GM06990 (cell line): ENCODE measurements around the gene RNF144A.
A peak's percentile ranks its signal among the peaks of the same experiment; 100 is the strongest.

Experiments
- DNase-seq: peaks from one replicate; pipeline ENCODE4 v3.0.0-alpha.2; 2011; ENCODE audit not compliant: insufficient read length; ENCODE audit errors: extremely low read depth
- H3K27me3 ChIP-seq: replicated peaks from 2 replicates; pipeline ENCODE4 v1.6.0; 2011; ENCODE audit warnings: low read length; ENCODE audit not compliant: control insufficient read depth, insufficient read depth
- H3K36me3 ChIP-seq: 2 replicates; pipeline ENCODE4 v1.5.1; 2011; ENCODE audit warnings: low read length; ENCODE audit not compliant: control insufficient read depth, insufficient read depth
- H3K4me3 ChIP-seq: replicated peaks from 2 replicates; pipeline ENCODE4 v1.5.1; 2011; ENCODE audit warnings: low read depth, mild to moderate bottlenecking, control low read depth, low read length
- TF ChIP-seq, protein P1 (sequence below): IDR thresholded peaks from 2 replicates; pipeline ENCODE4 v1.5.1; 2011; ENCODE audit warnings: low read length, control low read depth, mild to moderate bottlenecking, inconsistent platforms; ENCODE audit not compliant: insufficient read depth, poor library complexity, severe bottlenecking

RNF144A gene

DNA sequence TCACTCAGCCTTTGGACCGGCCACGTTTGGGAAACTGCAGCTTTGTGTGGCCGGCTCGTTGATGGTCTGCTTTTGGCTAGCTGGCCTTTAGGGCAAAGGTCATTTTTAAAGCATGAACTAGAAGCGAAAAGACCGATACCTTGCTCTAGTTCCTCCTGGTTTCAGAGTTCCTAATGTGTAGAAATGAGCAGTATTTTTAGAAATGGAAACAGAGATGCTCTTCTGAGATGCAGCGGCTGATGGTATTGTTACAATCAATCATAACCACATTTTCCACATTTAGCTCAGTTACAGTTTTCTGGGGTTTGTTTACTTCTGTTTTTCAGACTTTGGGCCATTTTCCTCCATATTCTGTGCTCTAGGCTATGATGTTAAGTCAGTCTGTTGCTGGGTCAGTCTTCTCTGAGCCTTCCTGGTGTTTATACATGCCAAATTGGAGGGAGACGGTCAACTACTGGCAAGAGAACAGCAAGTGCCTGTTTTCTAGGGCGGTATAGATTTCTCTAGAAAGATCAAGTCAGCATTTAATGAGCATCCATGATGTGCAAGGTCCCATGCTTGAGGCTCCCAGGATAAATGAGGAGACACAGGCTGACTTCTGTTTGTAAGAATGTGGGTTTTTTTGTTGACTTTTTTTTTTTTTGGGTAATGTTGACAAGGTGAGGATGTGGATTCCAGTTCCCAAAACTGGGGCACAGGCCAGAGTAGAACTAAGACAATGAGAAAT is 28.0 kb downstream of the RNF144A start:
- peak; percentile 33 for DNase-seq
- TF ChIP-seq, protein P1, sequence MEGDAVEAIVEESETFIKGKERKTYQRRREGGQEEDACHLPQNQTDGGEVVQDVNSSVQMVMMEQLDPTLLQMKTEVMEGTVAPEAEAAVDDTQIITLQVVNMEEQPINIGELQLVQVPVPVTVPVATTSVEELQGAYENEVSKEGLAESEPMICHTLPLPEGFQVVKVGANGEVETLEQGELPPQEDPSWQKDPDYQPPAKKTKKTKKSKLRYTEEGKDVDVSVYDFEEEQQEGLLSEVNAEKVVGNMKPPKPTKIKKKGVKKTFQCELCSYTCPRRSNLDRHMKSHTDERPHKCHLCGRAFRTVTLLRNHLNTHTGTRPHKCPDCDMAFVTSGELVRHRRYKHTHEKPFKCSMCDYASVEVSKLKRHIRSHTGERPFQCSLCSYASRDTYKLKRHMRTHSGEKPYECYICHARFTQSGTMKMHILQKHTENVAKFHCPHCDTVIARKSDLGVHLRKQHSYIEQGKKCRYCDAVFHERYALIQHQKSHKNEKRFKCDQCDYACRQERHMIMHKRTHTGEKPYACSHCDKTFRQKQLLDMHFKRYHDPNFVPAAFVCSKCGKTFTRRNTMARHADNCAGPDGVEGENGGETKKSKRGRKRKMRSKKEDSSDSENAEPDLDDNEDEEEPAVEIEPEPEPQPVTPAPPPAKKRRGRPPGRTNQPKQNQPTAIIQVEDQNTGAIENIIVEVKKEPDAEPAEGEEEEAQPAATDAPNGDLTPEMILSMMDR, result no peak
- Histone ChIP-seq H3K36me3 (no peaks in the 10 kb centered on the region), H3K27me3 (no peaks in the 10 kb centered on the region), H3K4me3 (no peak overlapping the region)

DNA sequence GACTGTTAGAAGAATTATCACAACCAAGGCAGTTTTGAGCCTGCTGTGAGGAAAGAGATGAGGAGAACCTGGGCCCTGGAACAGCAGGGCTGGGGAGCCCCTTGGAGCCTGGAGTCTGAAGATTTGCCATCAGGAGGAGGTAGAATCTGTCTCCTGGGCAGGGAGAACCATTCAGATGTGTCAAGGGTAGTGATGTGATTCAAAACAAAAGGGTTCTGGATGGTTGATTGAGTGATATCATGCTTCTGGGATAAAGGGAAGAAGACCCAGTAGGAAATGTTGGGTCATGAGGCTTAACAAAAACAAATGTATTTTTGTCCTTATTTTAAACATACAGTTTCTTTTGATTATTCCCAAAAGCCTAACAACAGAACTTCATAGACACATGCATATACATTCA is 28.6 kb downstream of the RNF144A start:
- Histone ChIP-seq H3K36me3 (no peaks in the 10 kb centered on the region), H3K4me3 (no peak overlapping the region)

DNA sequence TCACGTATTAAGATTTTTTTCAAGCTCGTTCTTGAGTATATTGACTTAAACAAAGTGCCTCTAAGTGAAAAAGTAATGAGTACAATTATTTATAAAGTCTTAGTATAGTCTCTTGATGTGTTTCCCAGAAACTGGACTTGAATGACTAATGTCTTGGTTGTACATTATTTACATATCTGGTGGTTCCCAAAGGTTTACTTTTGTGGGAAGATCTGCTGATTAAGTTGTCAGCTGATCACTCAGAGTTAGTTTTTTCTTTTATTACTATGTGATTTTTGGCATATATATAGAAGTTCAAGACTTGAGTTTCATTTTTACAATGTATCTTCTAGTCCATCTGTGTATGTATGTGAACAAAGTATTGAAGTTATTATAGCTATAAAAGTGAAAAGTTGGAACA is 29.5 kb downstream of the RNF144A start:
- Histone ChIP-seq H3K27me3 (no peaks in the 10 kb centered on the region), H3K4me3 (no peak overlapping the region), H3K36me3 (no peaks in the 10 kb centered on the region)
- TF ChIP-seq, protein P1, result no peak
- no peak for DNase-seq

More for the DNA sequence above, 28.6 kb downstream of the RNF144A start:
- H3K27me3 ChIP-seq, result no peaks in the 10 kb centered on the region
- no peak for DNase-seq
- TF ChIP-seq, protein P1, result no peak

DNA sequence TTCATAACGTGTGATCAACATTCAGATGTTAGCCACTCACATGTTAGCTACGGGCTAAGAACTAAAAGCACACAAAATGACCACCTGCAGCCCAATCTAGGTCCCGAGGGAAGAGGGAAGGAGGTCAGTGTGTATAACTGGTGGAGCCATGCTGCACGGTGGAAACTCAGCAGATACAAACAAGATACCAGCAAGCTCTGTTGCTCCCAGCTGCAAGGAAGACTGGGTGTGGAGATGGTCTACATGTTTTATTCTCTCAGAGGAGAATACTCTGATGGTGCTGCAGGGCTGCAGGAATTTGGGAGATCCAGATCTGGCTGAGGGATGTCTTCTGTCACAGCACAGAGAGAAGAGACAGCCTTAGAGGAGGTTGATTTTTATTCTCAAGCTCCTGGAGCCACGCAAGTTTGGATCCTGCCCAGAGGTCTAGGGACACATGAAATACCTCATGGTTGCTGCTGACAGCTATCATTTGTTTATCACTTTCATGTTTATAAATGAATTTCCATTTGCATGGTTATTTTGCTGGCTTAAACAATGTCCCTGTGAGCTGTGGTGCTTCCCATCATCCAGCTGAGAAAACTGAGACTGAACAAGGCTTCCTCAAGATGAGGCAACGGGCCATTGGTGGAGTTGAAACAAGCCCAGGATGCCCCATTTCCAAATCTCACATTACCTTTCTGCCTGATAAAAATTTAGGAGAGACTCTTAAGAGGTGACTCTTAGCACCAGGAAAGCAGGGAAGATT is 30.9 kb downstream of the RNF144A start:
- no peak for DNase-seq
- no peak overlapping the region for H3K4me3 ChIP-seq
- H3K36me3 ChIP-seq, result no peaks in the 10 kb centered on the region
- H3K27me3 ChIP-seq, result no peaks in the 10 kb centered on the region
- TF ChIP-seq, protein P1, result no peak

DNA sequence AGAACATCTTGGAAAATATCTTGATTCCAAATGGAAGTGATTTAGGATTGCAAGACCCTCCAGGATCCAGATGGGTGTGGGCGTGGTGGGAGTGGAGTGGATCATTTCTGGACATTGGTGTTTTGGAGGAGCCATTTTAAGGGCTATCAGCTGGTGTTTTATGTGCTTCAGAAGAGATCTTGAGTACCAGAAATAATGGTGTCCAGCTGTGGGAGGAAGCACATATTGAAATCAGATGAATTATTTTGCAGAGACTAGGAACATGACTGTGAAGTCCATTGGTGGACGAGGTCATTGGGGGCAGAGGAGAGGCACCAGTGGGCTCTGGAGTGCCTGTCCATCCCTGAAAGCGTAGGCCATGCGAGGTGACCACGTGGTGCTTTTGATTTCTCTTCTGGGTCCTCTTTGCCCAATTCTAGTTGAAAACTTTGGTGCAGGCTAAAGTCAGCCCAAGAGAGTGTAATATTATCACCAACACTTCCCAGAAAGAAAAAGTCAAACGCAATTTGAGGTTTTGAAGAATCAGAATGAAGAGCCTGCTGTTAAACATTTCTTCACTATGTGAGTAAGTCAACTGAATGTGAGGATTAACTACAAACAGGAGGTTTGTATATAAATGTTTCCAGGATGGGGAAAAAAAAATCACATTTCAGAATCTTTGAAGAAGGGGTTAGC is 31.6 kb downstream of the RNF144A start:
- Histone ChIP-seq H3K36me3 (no peaks in the 10 kb centered on the region), H3K4me3 (no peak overlapping the region), H3K27me3 (no peaks in the 10 kb centered on the region)
- DNase-seq, result no peak
- TF ChIP-seq, protein P1, result no peak
